IgD-negative memory B cell (primary cell): ENCODE results near the gene EPB41. TPM values are rescaled to one million over a fixed set of nuclear protein-coding genes. Genes with fewer than 3 reads are reported as not detected.

Source experiments
- H3K27ac Mint-ChIP-seq, 3 donors: one replicate each; pipeline ENCODE4 v1.8.0; 2020 to 2022; ENCODE audit warnings: mild to moderate bottlenecking in 3 of 3, mixed read lengths in 3 of 3, moderate library complexity in 1 of 3
- H3K27me3 Mint-ChIP-seq: one replicate; pipeline ENCODE4 v1.8.0; 2021; ENCODE audit warnings: mixed read lengths
- H3K36me3 Mint-ChIP-seq: one replicate; pipeline ENCODE4 v1.8.0; 2020; ENCODE audit warnings: mild to moderate bottlenecking, mixed read lengths
- H3K4me1 Mint-ChIP-seq, 3 donors: one replicate each; pipeline ENCODE4 v1.8.0; 2020 to 2022; ENCODE audit warnings: mixed read lengths in 3 of 3, mild to moderate bottlenecking in 1 of 3
- H3K4me3 Mint-ChIP-seq, 4 donors: one replicate each; pipeline ENCODE4 v1.8.0; 2020 to 2022; ENCODE audit warnings: mild to moderate bottlenecking in 4 of 4, mixed read lengths in 4 of 4, moderate library complexity in 3 of 4
- H3K9me3 Mint-ChIP-seq, 3 donors: one replicate each; pipeline ENCODE4 v1.8.0; 2020 to 2021; ENCODE audit warnings: mixed read lengths in 3 of 3, mild to moderate bottlenecking in 1 of 3
- polyA plus RNA-seq: library from polyadenylated mRNA; unstranded; fragments of 300-500 nt; fragmentation: Illumina TruSeq; gene quantifications from one replicate; pipeline ENCODE4 v1.2.3, GENCODE V29; 2021

EPB41 gene
- polyA plus RNA-seq, 1 donor from 2014 or later: 78.9 TPM

GRCh38 chr1:29166291-29166878 lies 252.0 kb downstream of the EPB41 start:
- Mint-ChIP-seq H3K9me3 (no peaks in the 10 kb centered on the region), H3K4me3 (no peak overlapping the region), H3K27me3 (no peaks in the 10 kb centered on the region), H3K36me3 (no peaks in the 10 kb centered on the region), H3K4me1 (peaks cover 36 to 41% (median 40%) of the 10 kb centered on the region in 3 donors), H3K27ac (no peak overlapping the region)

- Mint-ChIP-seq H3K27me3 (no peaks in the 10 kb centered on the region), H3K4me1 (peaks cover 44 to 52% (median 49%) of the 10 kb centered on the region in 3 donors), H3K36me3 (peaks cover 2% of the 10 kb centered on the region), H3K4me3 (no peak overlapping the region), H3K27ac (no peak overlapping the region), H3K9me3 (no peaks in the 10 kb centered on the region)
These were observed 253.5 kb downstream of the EPB41 start for GRCh38 chr1:29167904-29168303.

Other genes with a start within 250 kb of the EPB41 start
- gene GMEB1, start 245.8 kb upstream of the EPB41 start, polyA plus RNA-seq: 17.4 TPM
- 110 TPM for gene YTHDF2, start 177.6 kb upstream of the EPB41 start, polyA plus RNA-seq
- 0.03 TPM for gene OPRD1, start 102.4 kb upstream of the EPB41 start, polyA plus RNA-seq
- gene TMEM200B, start 209.3 kb downstream of the EPB41 start, polyA plus RNA-seq: 0.33 TPM